Mucosa of descending colon (tissue), 3 donors: Measurements from ENCODE around the gene GJB4. TPM values are rescaled to one million over a fixed set of nuclear protein-coding genes. Genes with fewer than 3 reads are reported as not detected.

Experiments used
- ATAC-seq: fragments of 200-7000 bp; cut with Tn5 transposase; one replicate; pipeline ENCODE4 v1.9.1; 2020; ENCODE audit warnings: mild to moderate bottlenecking, moderate library complexity
- DNase-seq, 3 donors: peaks; one replicate each; pipeline ENCODE4 v3.0.0-alpha.2; 2020
- H3K36me3 ChIP-seq: fragments of 200-600 bp; one replicate; pipeline ENCODE4 v1.8.0; 2021; ENCODE audit warnings: low read depth, mild to moderate bottlenecking
- H3K4me1 ChIP-seq: fragments of 200-600 bp; one replicate; pipeline ENCODE4 v1.8.0; 2021; ENCODE audit warnings: low read depth, mild to moderate bottlenecking
- H3K4me3 ChIP-seq: fragments of 200-600 bp; one replicate; pipeline ENCODE4 v1.8.0; 2021; ENCODE audit warnings: mild to moderate bottlenecking
- H3K9me3 ChIP-seq: fragments of 200-600 bp; one replicate; pipeline ENCODE4 v1.8.0; 2021; ENCODE audit warnings: mild to moderate bottlenecking
- CTCF ChIP-seq: fragments of 200-600 bp; IDR thresholded peaks from one replicate; pipeline ENCODE4 v1.8.0; 2022; ENCODE audit warnings: antibody characterized with exemption, mild to moderate bottlenecking
- intact Hi-C, 2 donors: fragments of 100-400 bp; cut with DNase I in 1 of 2; cut with micrococcal nuclease in 1 of 2; formaldehyde crosslinking; loops; one replicate each; pipeline versions ENCODE4 v1.11.0 to v1.11.1; 2022; cut with DNase I, micrococcal nuclease
- total RNA-seq, 3 donors: library from RNA; stranded (reverse); fragmentation: NEBNext Ultra II Directional in 2 of 3; extraction: Animal tissue kit (Norgen Biotek cat#: 25700) in 2 of 3; gene quantifications; one replicate each; pipeline versions ENCODE4 v1.2.1 to v1.2.4, GENCODE V29; 2021 to 2023
- donor health status: DM: no; HTN: no; CAD: no; lungs with moderate emphysema.
- donor health status: DM: no; HTN: no; CAD: no.
- donor health status: DM: no; HTN: yes; CAD: no.

GJB4 gene
- total RNA-seq, 3 donors from 2014 or later, result not detected

DNA sequence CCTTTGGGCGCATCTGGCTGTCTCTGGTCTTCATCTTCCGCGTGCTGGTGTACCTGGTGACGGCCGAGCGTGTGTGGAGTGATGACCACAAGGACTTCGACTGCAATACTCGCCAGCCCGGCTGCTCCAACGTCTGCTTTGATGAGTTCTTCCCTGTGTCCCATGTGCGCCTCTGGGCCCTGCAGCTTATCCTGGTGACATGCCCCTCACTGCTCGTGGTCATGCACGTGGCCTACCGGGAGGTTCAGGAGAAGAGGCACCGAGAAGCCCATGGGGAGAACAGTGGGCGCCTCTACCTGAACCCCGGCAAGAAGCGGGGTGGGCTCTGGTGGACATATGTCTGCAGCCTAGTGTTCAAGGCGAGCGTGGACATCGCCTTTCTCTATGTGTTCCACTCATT lies 2.2 kb upstream of the GJB4 start:
- Histone ChIP-seq H3K4me1 (no peaks in the 10 kb centered on the region), H3K4me3 (no peak overlapping the region), H3K36me3 (no peaks in the 10 kb centered on the region), H3K9me3 (no peaks in the 10 kb centered on the region)
- ATAC-seq (no peak), DNase-seq (no peak)
- intact Hi-C loops, result no loop called here
- no peak for TF ChIP-seq CTCF

DNA sequence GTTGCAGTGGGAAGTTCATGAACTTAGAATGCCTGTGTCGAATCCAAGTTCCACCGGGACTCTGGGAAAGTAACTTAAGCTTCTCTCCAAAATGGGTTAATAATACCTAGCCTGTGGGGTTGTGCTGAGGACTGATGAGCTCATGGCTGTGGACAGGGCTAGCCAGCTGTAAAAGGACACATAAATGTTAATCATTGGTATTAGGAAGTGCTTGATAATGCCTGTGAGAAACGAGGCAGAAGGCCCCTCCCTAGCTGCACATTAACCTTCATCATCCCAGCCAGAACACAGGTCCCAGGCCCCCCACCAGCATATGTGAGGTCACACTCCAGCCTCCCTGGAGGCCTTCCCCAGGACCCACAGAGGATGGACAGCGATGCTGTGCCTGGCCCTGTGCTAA lies 789 bp upstream of the GJB4 start:
- Histone ChIP-seq H3K9me3 (no peaks in the 10 kb centered on the region), H3K36me3 (no peaks in the 10 kb centered on the region), H3K4me3 (no peak overlapping the region), H3K4me1 (no peaks in the 10 kb centered on the region)
- ATAC-seq (no peak), DNase-seq (no peak)
- TF ChIP-seq CTCF, result no peak
- intact Hi-C loops, result no loop called here

GRCh38 chr1:34761176-34761761 lies 1.7 kb downstream of the GJB4 start:
- Histone ChIP-seq H3K36me3 (no peaks in the 10 kb centered on the region), H3K4me1 (no peaks in the 10 kb centered on the region), H3K9me3 (no peaks in the 10 kb centered on the region), H3K4me3 (no peak overlapping the region)
- DNase-seq (no peak), ATAC-seq (no peak)
- no peak for TF ChIP-seq CTCF
- intact Hi-C loops, result no loop called here

DNA sequence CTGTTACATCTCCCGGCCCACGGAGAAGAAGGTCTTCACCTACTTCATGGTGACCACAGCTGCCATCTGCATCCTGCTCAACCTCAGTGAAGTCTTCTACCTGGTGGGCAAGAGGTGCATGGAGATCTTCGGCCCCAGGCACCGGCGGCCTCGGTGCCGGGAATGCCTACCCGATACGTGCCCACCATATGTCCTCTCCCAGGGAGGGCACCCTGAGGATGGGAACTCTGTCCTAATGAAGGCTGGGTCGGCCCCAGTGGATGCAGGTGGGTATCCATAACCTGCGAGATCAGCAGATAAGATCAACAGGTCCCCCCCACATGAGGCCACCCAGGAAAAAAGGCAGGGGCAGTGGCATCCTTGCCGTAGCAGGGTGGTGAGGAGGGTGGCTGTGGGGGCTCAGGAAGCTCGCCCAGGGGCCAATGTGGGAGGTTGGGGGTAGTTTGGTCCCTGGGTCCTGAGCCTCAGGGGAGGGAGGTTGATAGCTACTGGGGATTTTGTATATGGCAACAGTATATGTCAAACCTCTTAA lies 2.3 kb downstream of the GJB4 start:
- no peaks in the 10 kb centered on the region for H3K4me1 ChIP-seq
- no peak overlapping the region for H3K4me3 ChIP-seq
- intact Hi-C loops, result no loop called here
- DNase-seq, result no peak
- no peak for ATAC-seq
- no peaks in the 10 kb centered on the region for H3K9me3 ChIP-seq
- no peaks in the 10 kb centered on the region for H3K36me3 ChIP-seq
- no peak for TF ChIP-seq CTCF

DNA sequence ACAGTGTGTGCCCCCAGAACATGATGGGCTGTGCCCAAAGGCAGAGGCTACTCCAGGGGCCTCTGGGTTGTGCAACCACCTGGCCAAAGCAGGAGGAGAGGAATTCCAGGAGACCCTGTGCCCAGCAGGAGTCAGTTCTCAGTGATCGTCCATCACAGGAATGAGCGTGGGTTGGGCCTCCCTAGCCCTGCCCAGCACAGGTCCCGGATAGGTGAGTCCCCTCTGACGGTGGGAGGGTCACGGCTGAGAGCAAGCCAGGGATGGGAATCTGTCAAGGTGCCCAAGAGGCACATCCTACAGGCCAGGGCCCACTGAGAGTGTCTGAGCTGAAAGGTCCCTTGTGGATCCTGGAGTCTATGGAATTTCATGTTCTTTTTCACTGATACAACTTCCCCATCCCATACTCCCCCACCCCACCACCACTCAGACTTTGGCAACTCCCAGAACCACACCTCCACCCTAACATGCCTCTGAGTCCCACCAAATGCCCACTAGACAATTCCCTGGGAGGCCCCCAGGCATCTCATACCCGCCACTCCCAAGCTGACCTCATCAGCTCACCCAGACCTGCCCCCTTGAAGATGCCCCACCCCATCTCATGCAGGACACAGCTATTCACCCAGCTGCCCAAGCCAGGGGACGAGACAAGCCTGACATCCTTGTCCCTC lies 3.1 kb downstream of the GJB4 start:
- no peak for DNase-seq
- Histone ChIP-seq H3K4me3 (no peak overlapping the region), H3K36me3 (no peaks in the 10 kb centered on the region), H3K9me3 (no peaks in the 10 kb centered on the region), H3K4me1 (no peaks in the 10 kb centered on the region)
- no peak for ATAC-seq
- intact Hi-C loops, result no loop called here
- no peak for TF ChIP-seq CTCF
